HG03575 (cell line): ENCODE results near the gene NCBP1.
"Not testable (repeated sequence)": the region's sequence is repeated elsewhere in the genome, so short reads cannot be mapped to it uniquely, and the experiment has no call there.

Experiments used
- ATAC-seq: cut with Tn5 transposase; IDR thresholded peaks from one replicate; pipeline ENCODE4 v1.9.1; 2021; ENCODE audit not compliant: unreplicated experiment, insufficient number of reproducible peaks, low FRiP score; ENCODE audit errors: extremely low read depth

Gene NCBP1

GRCh38 chr9:97620063-97620462 is 13.6 kb upstream of the NCBP1 start:
- not testable (repeated sequence) for ATAC-seq

GRCh38 chr9:97622483-97622882 is 11.1 kb upstream of the NCBP1 start:
- not testable (repeated sequence) for ATAC-seq

- no peak for ATAC-seq
Measured at GRCh38 chr9:97623946-97624345, 9.7 kb upstream of the NCBP1 start.

- no peak for ATAC-seq
Measured at GRCh38 chr9:97625620-97626019, 8.0 kb upstream of the NCBP1 start.

GRCh38 chr9:97627624-97628023 is 6.0 kb upstream of the NCBP1 start:
- no peak for ATAC-seq

- no peak for ATAC-seq
Measured at GRCh38 chr9:97628668-97629067, 5.0 kb upstream of the NCBP1 start.

- no peak for ATAC-seq
Measured at GRCh38 chr9:97629156-97629555, 4.5 kb upstream of the NCBP1 start.

GRCh38 chr9:97630591-97630990 is 3.0 kb upstream of the NCBP1 start:
- no peak for ATAC-seq

- no peak for ATAC-seq
Measured at GRCh38 chr9:97632248-97632984, 1.2 kb upstream of the NCBP1 start.

- ATAC-seq = no peak
Measured at GRCh38 chr9:97633859-97634490, 354 bp downstream of the NCBP1 start.

GRCh38 chr9:97635026-97635425 is 1.4 kb downstream of the NCBP1 start:
- ATAC-seq = no peak

- ATAC-seq = no peak
Measured at GRCh38 chr9:97636903-97637302, 3.3 kb downstream of the NCBP1 start.

GRCh38 chr9:97638666-97639065 is 5.0 kb downstream of the NCBP1 start:
- no peak for ATAC-seq

GRCh38 chr9:97640325-97640724 is 6.7 kb downstream of the NCBP1 start:
- ATAC-seq = no peak

- no peak for ATAC-seq
Measured at GRCh38 chr9:97645720-97646119, 12.1 kb downstream of the NCBP1 start.

- no peak for ATAC-seq
Measured at GRCh38 chr9:97647996-97648395, 14.4 kb downstream of the NCBP1 start.

GRCh38 chr9:97651646-97652045 is 18.0 kb downstream of the NCBP1 start:
- no peak for ATAC-seq

GRCh38 chr9:97658707-97659106 is 25.1 kb downstream of the NCBP1 start:
- no peak for ATAC-seq

GRCh38 chr9:97659771-97660170 is 26.1 kb downstream of the NCBP1 start:
- no peak for ATAC-seq

- no peak for ATAC-seq
Measured at GRCh38 chr9:97660340-97660739, 26.7 kb downstream of the NCBP1 start.

GRCh38 chr9:97660847-97661246 is 27.2 kb downstream of the NCBP1 start:
- no peak for ATAC-seq
